ENCODE results near the gene STXBP1.

Gene STXBP1

GRCh38 chr9:127644146-127644827 is 32.2 kb downstream of the STXBP1 start:
- no peak for DNase-seq (ENCODE audit: low read depth)
- H3K4me3 ChIP-seq (ENCODE audit: low read length) = no peak overlapping the region
- H3K27me3 ChIP-seq (replicated peaks; ENCODE audit: control insufficient read depth, insufficient read depth, low read length) = no peaks in the 10 kb centered on the region
- H3K36me3 ChIP-seq (ENCODE audit: control insufficient read depth, insufficient read depth, low read length, severe bottlenecking) = no peaks in the 10 kb centered on the region
- no peak overlapping the region for H3K9ac ChIP-seq (ENCODE audit: low read length)
- peaks cover 15% of the 10 kb centered on the region for H3K4me1 ChIP-seq (ENCODE audit: control insufficient read depth, insufficient read depth, low read length)
- H3K9me3 ChIP-seq (ENCODE audit: control insufficient read depth, low read length) = no peaks in the 10 kb centered on the region

- H3K4me3 ChIP-seq (ENCODE audit: low read length) = no peak overlapping the region
- H3K9me3 ChIP-seq (ENCODE audit: control insufficient read depth, low read length) = no peaks in the 10 kb centered on the region
- H3K36me3 ChIP-seq (ENCODE audit: control insufficient read depth, insufficient read depth, low read length, severe bottlenecking) = no peaks in the 10 kb centered on the region
- no peak for DNase-seq (ENCODE audit: low read depth)
- H3K4me1 ChIP-seq (ENCODE audit: control insufficient read depth, insufficient read depth, low read length) = peaks cover 15% of the 10 kb centered on the region
- no peaks in the 10 kb centered on the region for H3K27me3 ChIP-seq (replicated peaks; ENCODE audit: control insufficient read depth, insufficient read depth, low read length)
- no peak overlapping the region for H3K9ac ChIP-seq (ENCODE audit: low read length)
These were observed 32.9 kb downstream of the STXBP1 start for GRCh38 chr9:127644943-127645342.

- no peak overlapping the region for H3K9ac ChIP-seq (ENCODE audit: low read length)
- no peak for DNase-seq (ENCODE audit: low read depth)
- no peaks in the 10 kb centered on the region for H3K27me3 ChIP-seq (replicated peaks; ENCODE audit: control insufficient read depth, insufficient read depth, low read length)
- H3K36me3 ChIP-seq (ENCODE audit: control insufficient read depth, insufficient read depth, low read length, severe bottlenecking) = peaks cover 11% of the 10 kb centered on the region
- H3K4me3 ChIP-seq (ENCODE audit: low read length) = no peak overlapping the region
- no peaks in the 10 kb centered on the region for H3K9me3 ChIP-seq (ENCODE audit: control insufficient read depth, low read length)
- peaks cover 6% of the 10 kb centered on the region for H3K4me1 ChIP-seq (ENCODE audit: control insufficient read depth, insufficient read depth, low read length)
These were observed 35.4 kb downstream of the STXBP1 start for GRCh38 chr9:127647451-127647850.

- Histone ChIP-seq H3K4me3 (ENCODE audit: low read length) (no peak overlapping the region), H3K9me3 (ENCODE audit: control insufficient read depth, low read length) (no peaks in the 10 kb centered on the region), H3K9ac (ENCODE audit: low read length) (no peak overlapping the region), H3K27me3 (replicated peaks; ENCODE audit: control insufficient read depth, insufficient read depth, low read length) (no peaks in the 10 kb centered on the region), H3K36me3 (ENCODE audit: control insufficient read depth, insufficient read depth, low read length, severe bottlenecking) (peaks cover 35% of the 10 kb centered on the region), H3K4me1 (ENCODE audit: control insufficient read depth, insufficient read depth, low read length) (peaks cover 4% of the 10 kb centered on the region)
- peak; percentile 8 for DNase-seq (ENCODE audit: low read depth)
These were observed 38.4 kb downstream of the STXBP1 start for GRCh38 chr9:127650518-127650917.

- H3K9ac ChIP-seq (ENCODE audit: low read length) = no peak overlapping the region
- H3K36me3 ChIP-seq (ENCODE audit: control insufficient read depth, insufficient read depth, low read length, severe bottlenecking) = peaks cover 35% of the 10 kb centered on the region
- H3K27me3 ChIP-seq (replicated peaks; ENCODE audit: control insufficient read depth, insufficient read depth, low read length) = no peaks in the 10 kb centered on the region
- no peak for DNase-seq (ENCODE audit: low read depth)
- peaks cover 4% of the 10 kb centered on the region for H3K4me1 ChIP-seq (ENCODE audit: control insufficient read depth, insufficient read depth, low read length)
- H3K9me3 ChIP-seq (ENCODE audit: control insufficient read depth, low read length) = no peaks in the 10 kb centered on the region
- H3K4me3 ChIP-seq (ENCODE audit: low read length) = no peak overlapping the region
These were observed 39.9 kb downstream of the STXBP1 start for GRCh38 chr9:127651697-127652610.

GRCh38 chr9:127652733-127653132 is 40.7 kb downstream of the STXBP1 start:
- no peaks in the 10 kb centered on the region for H3K27me3 ChIP-seq (replicated peaks; ENCODE audit: control insufficient read depth, insufficient read depth, low read length)
- no peaks in the 10 kb centered on the region for H3K9me3 ChIP-seq (ENCODE audit: control insufficient read depth, low read length)
- no peak overlapping the region for H3K4me3 ChIP-seq (ENCODE audit: low read length)
- H3K4me1 ChIP-seq (ENCODE audit: control insufficient read depth, insufficient read depth, low read length) = peaks cover 3% of the 10 kb centered on the region
- no peak for DNase-seq (ENCODE audit: low read depth)
- H3K36me3 ChIP-seq (ENCODE audit: control insufficient read depth, insufficient read depth, low read length, severe bottlenecking) = peaks cover 42% of the 10 kb centered on the region
- H3K9ac ChIP-seq (ENCODE audit: low read length) = no peak overlapping the region

GRCh38 chr9:127654619-127655018 is 42.5 kb downstream of the STXBP1 start:
- peaks cover 53% of the 10 kb centered on the region for H3K36me3 ChIP-seq (ENCODE audit: control insufficient read depth, insufficient read depth, low read length, severe bottlenecking)
- no peaks in the 10 kb centered on the region for H3K9me3 ChIP-seq (ENCODE audit: control insufficient read depth, low read length)
- H3K4me1 ChIP-seq (ENCODE audit: control insufficient read depth, insufficient read depth, low read length) = no peaks in the 10 kb centered on the region
- no peak overlapping the region for H3K4me3 ChIP-seq (ENCODE audit: low read length)
- DNase-seq (ENCODE audit: low read depth) = no peak
- no peak overlapping the region for H3K9ac ChIP-seq (ENCODE audit: low read length)
- no peaks in the 10 kb centered on the region for H3K27me3 ChIP-seq (replicated peaks; ENCODE audit: control insufficient read depth, insufficient read depth, low read length)

GRCh38 chr9:127658428-127658827 is 46.4 kb downstream of the STXBP1 start:
- Histone ChIP-seq H3K4me3 (ENCODE audit: low read length) (no peak overlapping the region), H3K36me3 (ENCODE audit: control insufficient read depth, insufficient read depth, low read length, severe bottlenecking) (peaks cover 75% of the 10 kb centered on the region), H3K4me1 (ENCODE audit: control insufficient read depth, insufficient read depth, low read length) (no peaks in the 10 kb centered on the region), H3K27me3 (replicated peaks; ENCODE audit: control insufficient read depth, insufficient read depth, low read length) (no peaks in the 10 kb centered on the region), H3K9me3 (ENCODE audit: control insufficient read depth, low read length) (no peaks in the 10 kb centered on the region), H3K9ac (ENCODE audit: low read length) (no peak overlapping the region)
- no peak for DNase-seq (ENCODE audit: low read depth)

- Histone ChIP-seq H3K4me1 (ENCODE audit: control insufficient read depth, insufficient read depth, low read length) (peaks cover 14% of the 10 kb centered on the region), H3K4me3 (ENCODE audit: low read length) (no peak overlapping the region), H3K9ac (ENCODE audit: low read length) (no peak overlapping the region), H3K36me3 (ENCODE audit: control insufficient read depth, insufficient read depth, low read length, severe bottlenecking) (peaks cover 78% of the 10 kb centered on the region), H3K27me3 (replicated peaks; ENCODE audit: control insufficient read depth, insufficient read depth, low read length) (no peaks in the 10 kb centered on the region), H3K9me3 (ENCODE audit: control insufficient read depth, low read length) (no peaks in the 10 kb centered on the region)
- no peak for DNase-seq (ENCODE audit: low read depth)
These were observed 49.0 kb downstream of the STXBP1 start for GRCh38 chr9:127660886-127661741.

- Histone ChIP-seq H3K27me3 (replicated peaks; ENCODE audit: control insufficient read depth, insufficient read depth, low read length) (no peaks in the 10 kb centered on the region), H3K4me3 (ENCODE audit: low read length) (no peak overlapping the region), H3K9ac (ENCODE audit: low read length) (no peak overlapping the region), H3K4me1 (ENCODE audit: control insufficient read depth, insufficient read depth, low read length) (peaks cover 23% of the 10 kb centered on the region), H3K36me3 (ENCODE audit: control insufficient read depth, insufficient read depth, low read length, severe bottlenecking) (peaks cover 73% of the 10 kb centered on the region), H3K9me3 (ENCODE audit: control insufficient read depth, low read length) (no peaks in the 10 kb centered on the region)
- no peak for DNase-seq (ENCODE audit: low read depth)
These were observed 50.5 kb downstream of the STXBP1 start for GRCh38 chr9:127662617-127663016.

- no peaks in the 10 kb centered on the region for H3K27me3 ChIP-seq (replicated peaks; ENCODE audit: control insufficient read depth, insufficient read depth, low read length)
- no peak overlapping the region for H3K9ac ChIP-seq (ENCODE audit: low read length)
- no peak overlapping the region for H3K4me3 ChIP-seq (ENCODE audit: low read length)
- no peaks in the 10 kb centered on the region for H3K9me3 ChIP-seq (ENCODE audit: control insufficient read depth, low read length)
- peaks cover 74% of the 10 kb centered on the region for H3K36me3 ChIP-seq (ENCODE audit: control insufficient read depth, insufficient read depth, low read length, severe bottlenecking)
- H3K4me1 ChIP-seq (ENCODE audit: control insufficient read depth, insufficient read depth, low read length) = peaks cover 29% of the 10 kb centered on the region
- no peak for DNase-seq (ENCODE audit: low read depth)
These were observed 52.2 kb downstream of the STXBP1 start for GRCh38 chr9:127664324-127664677.

All from adipocyte (in vitro differentiated cells).